K562 (cell line): ENCODE results near the gene CFAP107. TPM values are rescaled to one million over a fixed set of nuclear protein-coding genes. Genes with fewer than 3 reads are reported as not detected.

ENCODE experiments used
- CAMTA2 ChIP-seq: fragments of 250-450 bp; sonication (Bioruptor Pico); conservative IDR thresholded peaks from 2 replicates; pipeline ENCODE4 v1.5.1; 2022
- CBX8 ChIP-seq: fragments of 200-600 bp; sonication (generic); IDR thresholded peaks from 2 replicates; pipeline ENCODE4 v1.6.1; 2012; ENCODE audit warnings: borderline replicate concordance, mixed run types, low read depth, mild to moderate bottlenecking, moderate library complexity, mixed read lengths, low read length, control low read depth, inconsistent platforms; ENCODE audit not compliant: poor library complexity, severe bottlenecking; ENCODE audit errors: extremely low read depth
- CCNT2 ChIP-seq: IDR thresholded peaks from 2 replicates; pipeline ENCODE4 v1.6.1; 2011; ENCODE audit warnings: borderline replicate concordance, low read depth, mild to moderate bottlenecking, moderate library complexity, mixed read lengths, low read length; ENCODE audit not compliant: insufficient read length; ENCODE audit errors: extremely low read depth
- CTBP1 ChIP-seq: fragments of 450-650 bp; IDR thresholded peaks from 2 replicates; pipeline ENCODE4 v1.6.1; 2016; ENCODE audit warnings: borderline replicate concordance
- CXXC5 ChIP-seq: fragments of 250-450 bp; sonication (Bioruptor Pico); IDR thresholded peaks from 2 replicates; pipeline ENCODE4 v1.8.0; 2022; ENCODE audit warnings: inconsistent platforms, mild to moderate bottlenecking, moderate library complexity
- FOXM1 ChIP-seq, 2 experiments: fragments of 450-650 bp in 1 of 2; sonication (generic) in 1 of 2; formaldehyde crosslinking in 1 of 2; IDR thresholded peaks; 2 replicates each; pipeline versions ENCODE4 v1.6.1 to v1.9.0; 2017 to 2022; ENCODE audit warnings: low read depth in 2 of 2, mild to moderate bottlenecking in 2 of 2, missing genetic modification reagents in 1 of 2, moderate library complexity in 1 of 2
- HNRNPUL1 ChIP-seq: fragments of 200-400 bp; formaldehyde crosslinking; IDR thresholded peaks from 2 replicates; pipeline ENCODE4 v1.6.1; 2017; ENCODE audit warnings: low read length
- MED1 ChIP-seq: sonication (generic); formaldehyde crosslinking; IDR thresholded peaks from 2 replicates; pipeline ENCODE4 v1.8.1; 2023; ENCODE audit warnings: missing genetic modification reagents, borderline replicate concordance
- NFE2L1 ChIP-seq: fragments of 450-650 bp; IDR thresholded peaks from 2 replicates; pipeline ENCODE4 v1.6.1; 2016; ENCODE audit warnings: missing genetic modification characterization, low read depth, mild to moderate bottlenecking, missing compliant biosample characterization, moderate library complexity, borderline replicate concordance
- NFIX ChIP-seq: fragments of 250-450 bp; sonication (Bioruptor Pico); IDR thresholded peaks from 2 replicates; pipeline ENCODE4 v1.4.0; 2020; ENCODE audit warnings: low read depth, mild to moderate bottlenecking, moderate library complexity
- PTTG1 ChIP-seq: fragments of 450-650 bp; IDR thresholded peaks from 2 replicates; pipeline ENCODE4 v1.6.1; 2016; ENCODE audit warnings: low read depth, mild to moderate bottlenecking, missing genetic modification characterization, missing compliant biosample characterization
- ZNF134 ChIP-seq: fragments of 250-450 bp; sonication (Bioruptor Pico); conservative IDR thresholded peaks from 2 replicates; pipeline ENCODE4 v1.4.0; 2020
- ZNF197 ChIP-seq: fragments of 200-800 bp; sonication (Bioruptor generic); IDR thresholded peaks from 2 replicates; pipeline ENCODE4 v1.6.1; 2016; ENCODE audit warnings: low read depth, missing genetic modification characterization, missing compliant biosample characterization
- ZNF584 ChIP-seq: fragments of 200-800 bp; sonication (Bioruptor generic); IDR thresholded peaks from 2 replicates; pipeline ENCODE4 v1.6.1; 2016; ENCODE audit warnings: low read depth, mild to moderate bottlenecking, missing genetic modification characterization, missing compliant biosample characterization
- polyA plus RNA-seq, 8 experiments: library from polyadenylated mRNA; depleted of rRNA in 4 of 8; stranded (reverse) in 5 of 8; unstranded in 3 of 8; fragments of >200 nt; fragmentation: Nextera tagmentation in 2 of 8; fragmentation: Illumina TruSeq in 1 of 8; extraction: Ambion mirVana in 2 of 8; extraction: Trizol in 1 of 8; gene quantifications; 2 replicates each; pipeline versions ENCODE4 v1.2.1 to v1.2.3, GENCODE V29; 2011 to 2014; ENCODE audit warnings: inconsistent platforms in 1 of 8, missing spikeins in 1 of 8
- total RNA-seq, 7 experiments: library from RNA; depleted of rRNA in 6 of 7; stranded (reverse); fragments of >200 nt in 6 of 7; fragmentation: Illumina TruSeq in 2 of 7; extraction: Trizol in 2 of 7; gene quantifications; 2 replicates each; pipeline versions ENCODE4 v1.2.1 to v1.2.3, GENCODE V29; 2011 to 2021; ENCODE audit warnings: low replicate concordance in 1 of 7
- TF ChIP-seq, protein P1 (sequence below): fragments of 450-650 bp; formaldehyde crosslinking; IDR thresholded peaks from 2 replicates; pipeline ENCODE4 v1.4.0; 2022; ENCODE audit warnings: mild to moderate bottlenecking, moderate library complexity
- TF ChIP-seq, protein P2 (sequence below): sonication (generic); formaldehyde crosslinking; IDR thresholded peaks from 2 replicates; pipeline ENCODE4 v1.8.1; 2023; ENCODE audit warnings: mild to moderate bottlenecking, missing genetic modification reagents
- TF ChIP-seq, protein P3 (sequence below): sonication (generic); formaldehyde crosslinking; IDR thresholded peaks from 2 replicates; pipeline ENCODE4 v1.5.0; 2020; ENCODE audit warnings: missing genetic modification reagents
- TF ChIP-seq, protein P4 (sequence below): IDR thresholded peaks from 2 replicates; pipeline ENCODE4 v1.6.1; 2016; ENCODE audit warnings: missing genetic modification characterization, missing compliant biosample characterization

The CFAP107 gene
- total and polyA plus RNA-seq, 9 of the 15 experiments (the other 6 are each of a cell fraction or from before 2014, with no cell fraction given) = 0.03 to 0.08 TPM; not detected in 7

DNA sequence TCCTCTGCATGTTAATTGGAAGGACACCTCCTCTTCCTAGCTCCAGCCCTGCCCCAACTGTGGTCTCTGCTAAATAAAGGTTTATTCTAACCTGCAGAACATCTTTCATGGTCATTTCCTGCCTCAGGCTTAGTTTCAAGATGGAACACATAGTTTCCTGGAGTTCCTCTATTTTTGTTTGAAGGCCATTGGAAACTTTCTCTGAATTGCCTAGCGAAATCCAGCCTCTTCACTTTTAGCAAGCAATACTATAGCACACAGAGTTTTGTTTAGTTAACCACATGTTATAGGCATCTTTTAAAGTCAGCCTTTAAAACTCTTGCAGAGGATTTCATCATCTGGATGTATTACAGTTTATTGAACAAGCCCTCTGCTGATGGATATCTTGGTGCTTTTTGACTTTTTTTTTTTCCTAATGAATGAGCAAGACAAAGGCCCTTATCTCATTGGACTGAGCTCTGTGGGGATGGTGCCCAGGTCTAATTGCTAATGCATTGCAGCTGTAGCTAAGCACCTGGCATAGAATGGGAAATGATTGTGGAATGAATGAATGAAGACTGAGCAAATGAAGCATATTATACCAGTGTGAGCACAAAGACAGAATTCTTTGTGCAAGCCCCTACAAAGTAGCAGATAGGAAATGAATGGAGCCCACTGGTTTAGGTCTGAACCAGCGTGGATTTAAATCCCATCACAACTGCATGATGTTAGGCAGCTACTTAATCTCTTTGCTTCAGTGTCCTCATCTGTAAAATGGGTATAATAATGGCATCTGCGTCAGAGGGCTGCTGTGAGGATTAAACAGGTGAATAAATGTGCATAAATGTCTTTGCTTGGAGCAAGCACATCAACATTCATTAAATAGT lies 641 bp upstream of the CFAP107 start (continued):
- TF ChIP-seq, protein P1, sequence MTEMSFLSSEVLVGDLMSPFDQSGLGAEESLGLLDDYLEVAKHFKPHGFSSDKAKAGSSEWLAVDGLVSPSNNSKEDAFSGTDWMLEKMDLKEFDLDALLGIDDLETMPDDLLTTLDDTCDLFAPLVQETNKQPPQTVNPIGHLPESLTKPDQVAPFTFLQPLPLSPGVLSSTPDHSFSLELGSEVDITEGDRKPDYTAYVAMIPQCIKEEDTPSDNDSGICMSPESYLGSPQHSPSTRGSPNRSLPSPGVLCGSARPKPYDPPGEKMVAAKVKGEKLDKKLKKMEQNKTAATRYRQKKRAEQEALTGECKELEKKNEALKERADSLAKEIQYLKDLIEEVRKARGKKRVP = peak; percentile 97
- TF ChIP-seq CCNT2 = no peak
- peak; percentile 51; the same call in 1 of the 2 replicates for TF ChIP-seq CTBP1
- peak; percentile 86; the same call in 1 of the 2 replicates for TF ChIP-seq FOXM1 (IDR thresholded peaks at IDR 0.05; ENCODE audit: low read depth)
- TF ChIP-seq FOXM1 (CRISPR knock-in tag; IDR thresholded peaks at IDR 0.05; ENCODE audit: low read depth) = 0 out of 2 replicates have a peak, but pooled peaks have one; percentile 45
- TF ChIP-seq ZNF134 = no peak; the same call in 1 of the 2 replicates
- TF ChIP-seq, protein P2, sequence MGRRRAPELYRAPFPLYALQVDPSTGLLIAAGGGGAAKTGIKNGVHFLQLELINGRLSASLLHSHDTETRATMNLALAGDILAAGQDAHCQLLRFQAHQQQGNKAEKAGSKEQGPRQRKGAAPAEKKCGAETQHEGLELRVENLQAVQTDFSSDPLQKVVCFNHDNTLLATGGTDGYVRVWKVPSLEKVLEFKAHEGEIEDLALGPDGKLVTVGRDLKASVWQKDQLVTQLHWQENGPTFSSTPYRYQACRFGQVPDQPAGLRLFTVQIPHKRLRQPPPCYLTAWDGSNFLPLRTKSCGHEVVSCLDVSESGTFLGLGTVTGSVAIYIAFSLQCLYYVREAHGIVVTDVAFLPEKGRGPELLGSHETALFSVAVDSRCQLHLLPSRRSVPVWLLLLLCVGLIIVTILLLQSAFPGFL (CRISPR knock-in tag) = no peak
- TF ChIP-seq MED1 (CRISPR knock-in tag) = no peak
- TF ChIP-seq CBX8 = no peak
- TF ChIP-seq NFIX = no peak
- TF ChIP-seq, protein P3, sequence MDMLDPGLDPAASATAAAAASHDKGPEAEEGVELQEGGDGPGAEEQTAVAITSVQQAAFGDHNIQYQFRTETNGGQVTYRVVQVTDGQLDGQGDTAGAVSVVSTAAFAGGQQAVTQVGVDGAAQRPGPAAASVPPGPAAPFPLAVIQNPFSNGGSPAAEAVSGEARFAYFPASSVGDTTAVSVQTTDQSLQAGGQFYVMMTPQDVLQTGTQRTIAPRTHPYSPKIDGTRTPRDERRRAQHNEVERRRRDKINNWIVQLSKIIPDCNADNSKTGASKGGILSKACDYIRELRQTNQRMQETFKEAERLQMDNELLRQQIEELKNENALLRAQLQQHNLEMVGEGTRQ (CRISPR knock-in tag) = no peak
- TF ChIP-seq HNRNPUL1 = no peak
- TF ChIP-seq CXXC5 (CRISPR knock-in tag) = peak; percentile 58
- no peak for TF ChIP-seq NFE2L1 (tag)
- 0 out of 2 replicates have a peak, but pooled peaks have one; percentile 43 for TF ChIP-seq ZNF197 (CRISPR knock-in tag)
- TF ChIP-seq, protein P4, sequence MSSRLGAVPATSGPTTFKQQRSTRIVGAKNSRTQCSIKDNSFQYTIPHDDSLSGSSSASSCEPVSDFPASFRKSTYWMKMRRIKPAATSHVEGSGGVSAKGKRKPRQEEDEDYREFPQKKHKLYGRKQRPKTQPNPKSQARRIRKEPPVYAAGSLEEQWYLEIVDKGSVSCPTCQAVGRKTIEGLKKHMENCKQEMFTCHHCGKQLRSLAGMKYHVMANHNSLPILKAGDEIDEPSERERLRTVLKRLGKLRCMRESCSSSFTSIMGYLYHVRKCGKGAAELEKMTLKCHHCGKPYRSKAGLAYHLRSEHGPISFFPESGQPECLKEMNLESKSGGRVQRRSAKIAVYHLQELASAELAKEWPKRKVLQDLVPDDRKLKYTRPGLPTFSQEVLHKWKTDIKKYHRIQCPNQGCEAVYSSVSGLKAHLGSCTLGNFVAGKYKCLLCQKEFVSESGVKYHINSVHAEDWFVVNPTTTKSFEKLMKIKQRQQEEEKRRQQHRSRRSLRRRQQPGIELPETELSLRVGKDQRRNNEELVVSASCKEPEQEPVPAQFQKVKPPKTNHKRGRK (tag) = no peak
- TF ChIP-seq CAMTA2 (CRISPR knock-in tag) = no peak
- TF ChIP-seq ZNF584 (CRISPR knock-in tag) = no peak
- 0 out of 2 replicates have a peak, but pooled peaks have one; percentile 16 for TF ChIP-seq PTTG1
